NCI-H128 (cell line): ENCODE data around the gene RLIM.
"Not testable (repeated sequence)": the region's sequence is repeated elsewhere in the genome, so short reads cannot be mapped to it uniquely, and the experiment has no call there.

Experiments used
- DNase-seq: peaks from one replicate; lab custom pipeline; 2025; ENCODE audit not compliant: unreplicated experiment; lab: John Stamatoyannopoulos, UW

RLIM gene

GRCh38 chrX:74614093-74614909 lies at the start of gene RLIM:
RLIM (minus strand) TSS chrX:74614624; CDS start chrX:74595977, 18,647 bp downstream.
- peak; percentile 93 for DNase-seq

- DNase-seq, result no peak
These were observed 41.8 kb upstream of the RLIM start for GRCh38 chrX:74656079-74656745.

- DNase-seq, result not testable (repeated sequence)
These were observed 40.5 kb upstream of the RLIM start for GRCh38 chrX:74654953-74655352.

GRCh38 chrX:74636749-74637314 lies 22.4 kb upstream of the RLIM start:
- DNase-seq, result no peak

GRCh38 chrX:74613370-74614092 lies 893 bp downstream of the RLIM start:
- no peak for DNase-seq

GRCh38 chrX:74606799-74607198 lies 7.6 kb downstream of the RLIM start:
- DNase-seq, result no peak

GRCh38 chrX:74606342-74606741 lies 8.1 kb downstream of the RLIM start:
- no peak for DNase-seq

- DNase-seq, result no peak
These were observed 11.4 kb downstream of the RLIM start for GRCh38 chrX:74603040-74603439.

- no peak for DNase-seq
These were observed 12.3 kb downstream of the RLIM start for GRCh38 chrX:74602142-74602541.

- DNase-seq, result no peak
These were observed 20.8 kb downstream of the RLIM start for GRCh38 chrX:74593593-74593992.

- DNase-seq, result no peak
These were observed 28.7 kb downstream of the RLIM start for GRCh38 chrX:74585766-74586165.

GRCh38 chrX:74579597-74580198 lies 34.7 kb downstream of the RLIM start:
- DNase-seq, result no peak

GRCh38 chrX:74578137-74578536 lies 36.3 kb downstream of the RLIM start:
- no peak for DNase-seq

GRCh38 chrX:74557378-74557777 lies 57.0 kb downstream of the RLIM start:
- DNase-seq, result no peak

- DNase-seq, result no peak
These were observed 62.5 kb downstream of the RLIM start for GRCh38 chrX:74551934-74552333.

- peak; percentile 36 for DNase-seq
These were observed 64.1 kb downstream of the RLIM start for GRCh38 chrX:74550295-74550802.

- DNase-seq, result no peak
These were observed 67.4 kb downstream of the RLIM start for GRCh38 chrX:74546984-74547383.

- DNase-seq, result no peak
These were observed 68.4 kb downstream of the RLIM start for GRCh38 chrX:74545880-74546523.

GRCh38 chrX:74540635-74541249 lies 73.7 kb downstream of the RLIM start:
- DNase-seq, result no peak

- no peak for DNase-seq
These were observed 77.5 kb downstream of the RLIM start for GRCh38 chrX:74536832-74537371.
